Lung (tissue), 12 donors: ENCODE results near the gene C1orf53. TPM values are rescaled to one million over a fixed set of nuclear protein-coding genes. Genes with fewer than 3 reads are reported as not detected.
"Not testable (repeated sequence)": the region's sequence is repeated elsewhere in the genome, so short reads cannot be mapped to it uniquely, and the experiment has no call there.

ENCODE experiments used
- ATAC-seq: fragments of 200-7000 bp; cut with Tn5 transposase; one replicate; pipeline ENCODE4 v1.9.1; 2020; ENCODE audit warnings: moderate number of reproducible peaks; ENCODE audit not compliant: insufficient read depth, low FRiP score
- DNase-seq, 3 donors: peaks; one replicate each; pipeline ENCODE4 v3.0.0-alpha.2; 2013 to 2017
- H3K27ac ChIP-seq, 2 donors: one replicate each; pipeline ENCODE4 v1.5.1; 2013; ENCODE audit warnings: mild to moderate bottlenecking in 2 of 2, moderate library complexity in 2 of 2, control low read depth in 1 of 2, inconsistent platforms in 1 of 2, low read depth in 1 of 2, low read length in 1 of 2
- H3K27me3 ChIP-seq, 3 donors: one replicate each; pipeline ENCODE4 v1.5.1; 2013; ENCODE audit warnings: low read length in 2 of 3; ENCODE audit not compliant: control insufficient read depth in 3 of 3, insufficient read depth in 3 of 3
- H3K36me3 ChIP-seq, 4 donors: one replicate each; pipeline ENCODE4 v1.5.1; 2013; ENCODE audit warnings: low read length in 4 of 4, mild to moderate bottlenecking in 1 of 4, moderate library complexity in 1 of 4; ENCODE audit not compliant: control insufficient read depth in 4 of 4, insufficient read depth in 4 of 4
- H3K4me1 ChIP-seq, 5 donors: one replicate each; pipeline ENCODE4 v1.5.1; 2013; ENCODE audit warnings: low read length in 5 of 5, mild to moderate bottlenecking in 2 of 5, moderate library complexity in 1 of 5; ENCODE audit not compliant: control insufficient read depth in 5 of 5, insufficient read depth in 5 of 5
- H3K4me3 ChIP-seq: one replicate; pipeline ENCODE4 v1.5.1; 2013; ENCODE audit warnings: mild to moderate bottlenecking, control low read depth, moderate library complexity
- H3K9ac ChIP-seq, 2 donors: one replicate each; pipeline ENCODE4 v1.5.1; 2013; ENCODE audit warnings: low read length in 2 of 2, control low read depth in 1 of 2; ENCODE audit not compliant: insufficient read depth in 1 of 2
- H3K9me3 ChIP-seq, 4 donors: one replicate each; pipeline ENCODE4 v1.5.1; 2013; ENCODE audit warnings: low read length in 3 of 4, mild to moderate bottlenecking in 1 of 4, moderate library complexity in 1 of 4; ENCODE audit not compliant: control insufficient read depth in 4 of 4, insufficient read depth in 3 of 4
- WGBS, 2 donors: extraction: QIAGEN DNeasy Blood & Tissue Kit; methylation state at CpG; one replicate each; pipeline ENCODE4 v1.1.7; 2013; 5-methylcytosine and 5-hydroxymethylcytosine counted together
- polyA plus RNA-seq, 2 donors: library from polyadenylated mRNA; stranded (reverse); fragments of 200-250 nt; gene quantifications; one replicate each; pipeline ENCODE4 v1.2.1, GENCODE V29; 2013
- total RNA-seq, 2 donors: library from RNA; depleted of rRNA in 1 of 2; stranded (reverse); fragments of >200 nt in 1 of 2; gene quantifications; one replicate each; pipeline ENCODE4 v1.2.1, GENCODE V29; 2014 to 2021
- TF ChIP-seq, protein P1 (sequence below): IDR thresholded peaks from 2 replicates; pipeline ENCODE4 v1.5.1; 2012; ENCODE audit warnings: mild to moderate bottlenecking; ENCODE audit errors: control extremely low read depth, extremely low read depth
- donor health status: control.
- donor health status: control.
- donor health status: Bipolar disorder and iron deficiency.
- donor health status: healthy.
- donor health status: DM: yes; HTN: yes; CAD: no.

Gene C1orf53
- total and polyA plus RNA-seq, 4 donors, result 3.6 to 23.7 (median 7.4) TPM

DNA sequence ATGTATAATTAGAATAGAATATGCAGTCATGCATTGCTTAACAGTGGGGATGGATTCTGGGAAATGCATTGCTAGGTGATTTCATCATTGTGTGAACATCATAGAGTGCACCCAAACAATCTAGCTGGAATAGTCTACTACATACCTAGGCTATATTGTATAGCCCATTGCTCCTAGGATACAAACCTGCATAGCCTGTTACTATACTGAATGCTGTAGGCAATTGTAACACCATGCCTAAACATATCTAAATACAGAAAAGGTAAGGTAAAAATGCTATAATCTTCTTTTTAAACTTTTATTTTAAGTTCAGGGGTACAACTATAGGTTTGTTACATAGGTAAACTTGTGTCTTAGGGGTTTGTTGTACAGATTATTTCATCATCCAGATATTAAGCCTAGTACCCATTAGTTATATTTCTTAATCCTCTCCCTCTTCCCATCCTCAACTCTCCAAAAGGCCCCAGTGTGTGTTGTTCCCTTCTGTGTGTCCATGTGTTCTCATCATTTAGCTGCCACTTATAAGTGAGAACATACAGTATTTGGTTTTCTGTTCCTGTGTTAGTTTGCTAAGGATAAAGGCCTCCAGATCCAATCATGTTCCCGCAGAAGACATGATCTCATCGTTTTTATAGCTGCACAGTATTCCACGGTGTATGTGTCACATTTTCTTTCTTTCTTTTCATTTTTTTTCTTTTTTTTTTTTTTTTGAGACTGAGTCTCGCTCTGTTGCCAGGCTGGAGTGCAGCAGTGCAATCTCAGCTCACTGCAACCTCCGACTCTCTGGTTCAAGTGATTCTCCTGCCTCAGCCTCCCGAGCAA is 36.9 kb downstream of the C1orf53 start:
- H3K9ac ChIP-seq, H3K27me3 ChIP-seq, H3K36me3 ChIP-seq, DNase-seq, H3K4me3 ChIP-seq, H3K9me3 ChIP-seq, ATAC-seq, H3K4me1 ChIP-seq, H3K27ac ChIP-seq: not testable (repeated sequence)
- 86 to 95% methylated on average over 6 of the region's 6 CpGs for WGBS, 2 donors

DNA sequence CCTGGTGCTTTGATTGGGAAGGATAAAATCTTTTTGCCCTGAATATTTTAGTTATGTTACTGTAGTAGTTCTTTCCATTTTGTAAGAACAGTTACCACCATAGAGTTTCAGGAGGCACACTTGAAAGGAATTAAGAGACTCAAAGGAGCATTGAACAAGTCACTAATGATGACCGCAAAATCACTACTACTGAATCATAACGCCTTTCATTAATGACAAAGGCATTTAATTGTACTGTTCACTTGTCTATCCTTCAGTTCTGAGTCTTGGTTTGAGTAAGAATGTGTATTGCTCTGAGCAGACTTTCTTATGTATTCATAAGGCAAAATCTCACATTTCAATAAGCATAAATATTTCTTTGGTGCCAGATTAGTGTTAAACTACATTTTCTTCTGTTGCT is 39.6 kb downstream of the C1orf53 start:
- DNase-seq (no peak), ATAC-seq (no peak)
- no peak overlapping the region for H3K27ac ChIP-seq
- H3K4me3 ChIP-seq, result no peak overlapping the region
- 92 to 97% methylated on average over 2 of the region's 2 CpGs for WGBS, 2 donors
- H3K4me1 ChIP-seq, result no peaks in the 10 kb centered on the region
- TF ChIP-seq, protein P1, sequence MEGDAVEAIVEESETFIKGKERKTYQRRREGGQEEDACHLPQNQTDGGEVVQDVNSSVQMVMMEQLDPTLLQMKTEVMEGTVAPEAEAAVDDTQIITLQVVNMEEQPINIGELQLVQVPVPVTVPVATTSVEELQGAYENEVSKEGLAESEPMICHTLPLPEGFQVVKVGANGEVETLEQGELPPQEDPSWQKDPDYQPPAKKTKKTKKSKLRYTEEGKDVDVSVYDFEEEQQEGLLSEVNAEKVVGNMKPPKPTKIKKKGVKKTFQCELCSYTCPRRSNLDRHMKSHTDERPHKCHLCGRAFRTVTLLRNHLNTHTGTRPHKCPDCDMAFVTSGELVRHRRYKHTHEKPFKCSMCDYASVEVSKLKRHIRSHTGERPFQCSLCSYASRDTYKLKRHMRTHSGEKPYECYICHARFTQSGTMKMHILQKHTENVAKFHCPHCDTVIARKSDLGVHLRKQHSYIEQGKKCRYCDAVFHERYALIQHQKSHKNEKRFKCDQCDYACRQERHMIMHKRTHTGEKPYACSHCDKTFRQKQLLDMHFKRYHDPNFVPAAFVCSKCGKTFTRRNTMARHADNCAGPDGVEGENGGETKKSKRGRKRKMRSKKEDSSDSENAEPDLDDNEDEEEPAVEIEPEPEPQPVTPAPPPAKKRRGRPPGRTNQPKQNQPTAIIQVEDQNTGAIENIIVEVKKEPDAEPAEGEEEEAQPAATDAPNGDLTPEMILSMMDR, result no peak
- H3K9ac ChIP-seq, result no peak overlapping the region
- H3K36me3 ChIP-seq, result no peaks in the 10 kb centered on the region
- no peaks in the 10 kb centered on the region for H3K27me3 ChIP-seq
- no peaks in the 10 kb centered on the region for H3K9me3 ChIP-seq

DNA sequence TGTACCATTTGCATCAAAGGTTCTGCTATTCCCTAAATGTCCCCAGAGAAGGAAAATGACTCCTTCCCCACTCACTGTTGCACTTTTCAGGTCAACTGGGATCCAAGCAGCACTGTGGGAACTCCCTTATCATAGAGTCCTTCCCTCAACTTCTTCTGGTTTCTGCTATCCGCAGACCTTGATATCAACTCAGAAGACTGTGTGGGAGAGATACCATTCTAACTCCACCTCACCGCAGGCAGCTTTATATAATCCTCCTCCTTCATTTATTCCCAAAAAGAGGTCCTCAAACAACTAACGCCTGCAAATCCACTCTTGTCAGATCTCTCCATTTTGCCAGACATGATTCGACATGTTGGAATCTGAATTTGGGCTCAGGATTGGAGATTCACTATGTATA is 42.1 kb downstream of the C1orf53 start:
- DNase-seq (no peak), ATAC-seq (no peak)
- Histone ChIP-seq H3K27me3 (no peaks in the 10 kb centered on the region), H3K36me3 (no peaks in the 10 kb centered on the region), H3K4me3 (no peak overlapping the region), H3K4me1 (no peaks in the 10 kb centered on the region), H3K9ac (no peak overlapping the region), H3K9me3 (no peaks in the 10 kb centered on the region), H3K27ac (no peak overlapping the region)
- TF ChIP-seq, protein P1, result no peak
- 93 to 94% methylated on average over 4 of the region's 4 CpGs for WGBS, 2 donors

DNA sequence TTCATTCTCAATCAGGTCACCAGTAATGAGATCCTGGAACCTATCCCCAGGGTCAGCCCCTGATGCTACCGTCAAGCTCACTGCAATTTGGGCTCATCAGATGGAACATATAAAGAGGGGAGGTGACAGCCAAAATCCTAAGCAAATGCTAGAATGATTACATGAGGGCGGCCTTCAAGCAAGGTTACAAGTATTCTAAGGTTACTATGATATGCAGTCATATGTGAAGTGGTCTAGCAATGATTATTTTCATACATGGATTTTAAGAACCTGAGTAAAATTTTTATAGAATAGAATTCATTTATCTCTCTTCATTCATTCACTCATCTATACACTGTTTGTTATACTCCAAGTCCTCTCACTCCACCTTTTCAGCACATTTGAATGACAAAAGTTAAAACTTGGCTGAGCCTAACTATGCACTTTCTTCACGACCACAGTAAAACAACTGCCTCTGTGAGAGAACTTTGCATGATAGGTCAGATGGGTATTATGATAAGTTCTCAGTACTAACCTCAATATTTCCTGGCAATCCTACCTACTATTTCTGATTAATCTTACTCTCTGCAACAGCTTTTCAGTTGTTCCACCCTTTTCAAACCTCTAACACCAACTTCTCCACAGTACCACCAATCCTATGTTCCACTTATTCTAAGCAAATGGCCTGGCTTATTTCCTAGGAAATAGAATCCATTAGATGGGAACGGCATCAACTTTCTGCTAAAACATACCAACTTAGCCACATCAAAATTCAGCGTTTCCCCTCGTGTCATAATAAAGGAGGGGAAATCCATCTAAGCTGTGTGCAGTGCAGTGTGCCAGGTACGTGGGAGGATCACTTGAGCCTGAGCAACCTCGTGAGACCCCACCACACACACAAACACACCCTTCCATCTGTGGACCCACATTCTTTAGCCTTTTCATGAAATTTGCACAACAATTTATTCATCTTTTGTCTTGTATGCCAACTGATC is 46.8 kb downstream of the C1orf53 start:
- no peaks in the 10 kb centered on the region for H3K9me3 ChIP-seq
- DNase-seq (no peak), ATAC-seq (no peak)
- TF ChIP-seq, protein P1, result no peak
- 67 to 73% methylated on average over 8 of the region's 8 CpGs for WGBS, 2 donors
- H3K9ac ChIP-seq, result no peak overlapping the region
- peaks cover 0 to 11% (median 5%) of the 10 kb centered on the region in 5 donors for H3K4me1 ChIP-seq
- H3K27me3 ChIP-seq, result no peaks in the 10 kb centered on the region
- no peak overlapping the region for H3K4me3 ChIP-seq
- no peak overlapping the region for H3K27ac ChIP-seq
- H3K36me3 ChIP-seq, result no peaks in the 10 kb centered on the region
